GM10847 (cell line): Measurements from ENCODE around the gene CALM3.

Source experiments
- POLR2A ChIP-seq: IDR thresholded peaks from 2 replicates; pipeline ENCODE4 v1.6.1; 2011; ENCODE audit not compliant: insufficient read length; ENCODE audit errors: extremely low read depth

CALM3 gene

DNA sequence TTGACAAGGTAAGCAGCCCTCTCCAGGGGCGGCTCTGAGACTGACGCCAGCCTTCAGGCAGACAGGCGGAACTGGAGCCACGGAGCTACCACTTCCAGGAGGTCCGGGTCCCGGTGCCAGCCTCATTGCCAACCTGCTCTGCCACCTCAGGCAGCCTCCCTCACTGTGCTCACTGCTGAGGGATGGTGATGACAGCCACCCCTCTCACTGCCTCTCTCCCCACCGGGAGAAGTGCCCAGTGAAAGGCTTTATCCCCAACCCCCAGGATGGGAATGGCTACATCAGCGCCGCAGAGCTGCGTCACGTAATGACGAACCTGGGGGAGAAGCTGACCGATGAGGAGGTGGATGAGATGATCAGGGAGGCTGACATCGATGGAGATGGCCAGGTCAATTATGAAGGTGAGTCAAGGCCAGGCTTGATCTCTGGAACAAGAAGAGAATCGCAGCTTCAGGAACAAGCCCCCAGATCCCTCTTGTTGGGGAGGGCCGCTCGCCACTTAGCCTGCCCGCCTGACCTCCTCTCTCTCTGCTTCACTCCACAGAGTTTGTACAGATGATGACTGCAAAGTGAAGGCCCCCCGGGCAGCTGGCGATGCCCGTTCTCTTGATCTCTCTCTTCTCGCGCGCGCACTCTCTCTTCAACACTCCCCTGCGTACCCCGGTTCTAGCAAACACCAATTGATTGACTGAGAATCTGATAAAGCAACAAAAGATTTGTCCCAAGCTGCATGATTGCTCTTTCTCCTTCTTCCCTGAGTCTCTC is 7.6 kb downstream of the CALM3 start:
- no peak for TF ChIP-seq POLR2A

GRCh38 chr19:46609511-46610412 is 8.6 kb downstream of the CALM3 start:
- no peak for TF ChIP-seq POLR2A

- no peak for TF ChIP-seq POLR2A
Observed at GRCh38 chr19:46610413-46610775, 9.3 kb downstream of the CALM3 start.

DNA sequence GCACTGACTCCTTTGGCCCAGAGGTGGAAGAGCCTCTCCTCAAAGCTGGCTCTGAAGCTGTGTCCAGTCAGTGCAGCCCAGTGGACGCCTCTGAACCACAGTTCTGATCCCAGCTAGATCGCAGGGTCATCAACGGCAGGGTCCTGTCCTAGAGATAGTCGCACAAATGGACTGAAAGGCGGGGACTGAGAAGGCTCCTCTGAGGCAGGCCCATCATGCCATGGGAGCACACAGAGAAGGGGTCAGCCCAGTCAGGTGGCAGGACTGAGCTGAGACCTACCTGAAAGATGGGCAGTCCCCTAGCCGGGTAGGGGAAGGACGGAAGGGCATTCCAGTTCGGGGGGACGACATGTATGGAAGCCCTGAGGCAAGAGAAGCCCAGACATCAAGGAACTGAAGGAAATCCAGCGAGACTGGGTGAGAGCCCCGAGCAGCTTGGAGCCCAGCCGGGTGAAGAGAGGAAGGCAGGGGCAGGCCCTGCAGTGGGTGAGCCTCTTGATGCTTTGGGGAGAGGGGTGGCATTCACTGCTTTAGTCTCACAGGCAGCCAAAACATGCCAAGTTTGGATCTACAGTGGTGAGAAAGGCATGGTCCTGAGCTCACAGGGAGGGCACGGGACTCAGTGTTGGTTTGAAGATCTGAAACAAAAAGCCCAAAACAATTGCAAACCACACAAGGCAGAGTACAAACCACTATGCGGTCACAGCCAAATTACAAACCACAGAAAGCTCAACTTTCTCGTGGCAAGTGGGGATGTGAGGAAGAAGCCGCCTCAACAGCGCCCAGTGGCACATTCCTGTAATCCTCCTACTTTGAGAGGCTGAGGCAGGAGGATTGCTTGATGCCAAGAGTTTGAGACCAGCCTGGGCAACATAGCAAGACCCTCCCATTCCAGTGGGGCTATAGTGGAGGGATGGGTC is 10.0 kb downstream of the CALM3 start:
- TF ChIP-seq POLR2A, result no peak

- no peak for TF ChIP-seq POLR2A
Observed at GRCh38 chr19:46611776-46612175, 10.6 kb downstream of the CALM3 start.

DNA sequence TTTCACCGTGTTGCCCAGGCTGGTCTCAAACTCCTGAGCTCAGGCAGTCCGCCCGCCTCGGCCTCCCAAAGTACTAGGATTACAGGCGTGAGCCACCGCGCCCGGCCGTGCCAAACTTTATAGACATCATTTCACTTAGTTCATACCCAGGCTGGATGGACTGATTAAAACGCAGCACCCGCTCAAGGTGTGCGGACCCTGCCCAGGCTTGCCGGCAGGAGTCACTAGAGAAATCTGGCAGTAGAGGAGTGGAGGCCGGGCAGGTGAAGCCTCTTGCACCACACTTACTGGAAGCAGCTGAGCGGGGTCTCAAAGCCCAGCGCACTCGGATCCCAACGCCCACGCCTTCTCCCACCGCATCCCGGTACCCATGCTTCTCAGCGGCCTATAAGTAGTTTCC is 12.4 kb downstream of the CALM3 start:
- TF ChIP-seq POLR2A, result no peak

DNA sequence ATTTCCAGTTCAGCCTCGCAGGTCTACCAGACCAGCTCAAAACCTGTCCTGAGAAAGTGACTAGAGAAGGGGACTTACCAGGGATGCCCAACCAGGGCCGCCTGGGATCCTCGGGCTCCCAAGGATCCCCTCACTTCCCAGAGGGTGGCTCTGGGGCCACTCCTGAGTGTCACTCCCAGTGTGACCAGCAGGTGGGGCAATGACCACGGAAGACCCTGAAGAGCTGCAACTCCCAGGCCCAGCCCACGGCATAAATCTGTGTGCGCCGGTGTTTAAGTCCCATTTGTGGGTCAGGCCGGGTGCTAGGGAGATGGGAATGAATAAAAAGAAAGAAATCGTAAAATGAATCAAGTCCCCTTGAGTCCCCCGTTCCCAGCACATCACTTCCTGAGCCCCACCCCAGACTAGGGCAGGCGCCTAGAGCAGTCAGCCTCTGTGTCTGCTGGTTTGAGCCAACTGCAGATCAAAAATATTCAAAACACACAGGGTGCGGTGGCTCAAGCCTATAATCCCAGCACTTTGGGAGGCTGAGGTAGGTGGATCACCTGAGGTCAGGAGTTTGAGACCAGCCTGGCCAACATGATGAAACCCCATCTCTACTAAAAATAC is 13.1 kb downstream of the CALM3 start:
- no peak for TF ChIP-seq POLR2A

GRCh38 chr19:46615966-46616365 is 14.8 kb downstream of the CALM3 start:
- no peak for TF ChIP-seq POLR2A

GRCh38 chr19:46616631-46617322 is 15.6 kb downstream of the CALM3 start:
- TF ChIP-seq POLR2A, result no peak

- no peak for TF ChIP-seq POLR2A
Observed at GRCh38 chr19:46617601-46618000, 16.5 kb downstream of the CALM3 start.

DNA sequence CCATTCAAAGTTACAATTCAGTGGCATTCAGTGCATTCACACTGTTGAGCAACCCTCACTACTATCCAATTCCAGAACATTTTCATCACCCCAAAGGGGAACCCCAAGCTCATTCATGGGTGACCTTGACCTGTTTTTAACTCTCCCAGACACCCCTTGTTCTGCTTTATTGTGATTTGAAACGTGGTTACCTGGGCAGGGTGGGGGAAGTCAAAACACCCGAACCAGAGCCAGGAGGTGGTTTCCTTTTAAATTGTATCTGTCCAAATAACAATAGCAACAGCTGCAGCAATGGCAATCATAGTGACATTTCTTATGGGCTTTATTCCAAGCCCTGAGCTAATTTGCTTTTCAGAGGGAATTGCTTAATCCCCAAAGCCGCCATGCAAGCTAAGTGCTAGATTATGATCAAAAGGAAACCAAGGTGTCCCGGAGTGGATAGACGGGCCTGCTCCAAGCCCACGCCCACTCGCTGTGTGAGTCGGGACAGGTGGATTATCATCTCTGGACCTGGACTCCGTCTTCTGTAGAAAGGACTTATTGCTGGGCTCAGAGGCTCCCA is 17.6 kb downstream of the CALM3 start:
- TF ChIP-seq POLR2A, result no peak

- TF ChIP-seq POLR2A, result no peak
Observed at GRCh38 chr19:46620267-46620666, 19.1 kb downstream of the CALM3 start.

DNA sequence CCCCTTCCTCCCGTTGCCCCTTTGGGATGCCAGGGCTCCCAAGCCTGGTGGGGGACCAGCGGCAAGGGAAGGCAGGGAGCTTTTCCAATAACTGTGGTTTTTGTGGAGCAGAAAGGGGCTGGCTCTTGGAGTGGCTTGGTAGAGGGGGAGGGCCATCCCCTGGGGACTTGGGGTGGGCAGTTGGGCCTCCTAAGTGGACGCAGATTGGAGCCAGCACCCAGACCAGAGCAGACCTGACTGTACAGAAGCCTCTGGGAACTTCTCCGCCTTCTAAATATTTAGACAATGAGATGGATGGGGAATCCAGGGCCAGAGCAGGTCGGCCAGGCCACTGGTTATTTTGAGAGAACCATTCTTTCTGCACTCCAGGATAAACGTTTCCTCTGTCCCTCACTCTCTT is 19.6 kb downstream of the CALM3 start:
- no peak for TF ChIP-seq POLR2A
